GM19395 (cell line): ENCODE results near the gene GTF2F1.
A peak's percentile ranks its signal among the peaks of the same experiment; 100 is the strongest.
"Not testable (repeated sequence)": the region's sequence is repeated elsewhere in the genome, so short reads cannot be mapped to it uniquely, and the experiment has no call there.

Source experiments
- ATAC-seq: cut with Tn5 transposase; IDR thresholded peaks from one replicate; pipeline ENCODE4 v1.9.1; 2021; ENCODE audit warnings: mild to moderate bottlenecking, moderate library complexity; ENCODE audit not compliant: unreplicated experiment

The GTF2F1 gene

GRCh38 chr19:6393074-6393982 lies at the start of gene GTF2F1:
Gene GTF2F1, minus strand, starts transcription at chr19:6393164. Its CDS starts 169 bp downstream, at chr19:6392995.
- ATAC-seq = peak; percentile 82

- no peak for ATAC-seq
Measured at GRCh38 chr19:6442087-6442688, 49.2 kb upstream of the GTF2F1 start.

- no peak for ATAC-seq
Measured at GRCh38 chr19:6440905-6441304, 47.9 kb upstream of the GTF2F1 start.

- ATAC-seq = no peak
Measured at GRCh38 chr19:6439743-6440142, 46.8 kb upstream of the GTF2F1 start.

- ATAC-seq = no peak
Measured at GRCh38 chr19:6433663-6434062, 40.7 kb upstream of the GTF2F1 start, which contains the start of gene SLC25A41. Gene SLC25A41, minus strand, starts transcription at chr19:6433763. Its CDS starts 70 bp downstream, at chr19:6433693.

- ATAC-seq = no peak
Measured at GRCh38 chr19:6433165-6433564, 40.2 kb upstream of the GTF2F1 start.

- no peak for ATAC-seq
Measured at GRCh38 chr19:6431891-6432290, 38.9 kb upstream of the GTF2F1 start.

- no peak for ATAC-seq
Measured at GRCh38 chr19:6429419-6430221, 36.7 kb upstream of the GTF2F1 start.

GRCh38 chr19:6428692-6429418 lies 35.9 kb upstream of the GTF2F1 start:
- ATAC-seq = not testable (repeated sequence)

GRCh38 chr19:6427131-6427530 lies 34.2 kb upstream of the GTF2F1 start:
- no peak for ATAC-seq

- no peak for ATAC-seq
Measured at GRCh38 chr19:6425732-6426620, 33.0 kb upstream of the GTF2F1 start.

- peak; percentile 91 for ATAC-seq
Measured at GRCh38 chr19:6424939-6425731, 32.2 kb upstream of the GTF2F1 start.

GRCh38 chr19:6424195-6424938 lies 31.4 kb upstream of the GTF2F1 start, which contains the start of gene KHSRP:
Gene KHSRP, minus strand, starts transcription at chr19:6424811. Its CDS starts 110 bp downstream, at chr19:6424701.
- no peak for ATAC-seq

GRCh38 chr19:6423499-6424194 lies 30.7 kb upstream of the GTF2F1 start:
- ATAC-seq = no peak

GRCh38 chr19:6421075-6422014 lies 28.4 kb upstream of the GTF2F1 start:
- ATAC-seq = no peak

- no peak for ATAC-seq
Measured at GRCh38 chr19:6418562-6418932, 25.6 kb upstream of the GTF2F1 start.
